Measurements from ENCODE around the gene EPHB1. TPM values are rescaled to one million over a fixed set of nuclear protein-coding genes. Genes with fewer than 3 reads are reported as not detected.

Gene EPHB1
- polyA plus RNA-seq, 1 of the 3 experiments (the other 2 are of a cell fraction), result 1.2 TPM

DNA sequence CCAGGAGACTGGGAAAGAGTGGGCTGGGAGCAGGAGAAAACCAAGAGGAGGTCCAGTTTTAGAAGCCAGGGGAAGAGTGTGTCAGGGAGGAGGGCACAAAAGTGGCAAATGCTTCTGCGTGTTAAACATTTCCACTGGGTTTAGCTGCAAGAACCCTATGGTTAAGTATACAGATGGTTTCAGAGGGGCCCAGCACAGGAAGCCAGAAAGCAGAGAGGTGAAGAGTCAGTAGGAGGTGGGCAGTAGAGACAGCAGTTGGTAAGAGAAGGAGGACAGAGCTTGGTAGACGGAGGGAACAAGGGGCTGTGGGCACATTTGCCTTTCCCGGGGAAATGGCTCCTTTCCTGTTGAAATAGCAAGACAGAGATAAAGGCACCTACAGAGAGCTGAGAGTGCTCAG is 133.8 kb downstream of the EPHB1 start:
- Histone ChIP-seq H4K20me1 (ENCODE audit: insufficient read depth) (no peaks in the 10 kb centered on the region), H3K36me3 (replicated peaks in 1 of 2; ENCODE audit: control insufficient read depth in 1 of 2, insufficient read depth in 2 of 2, low read length in 1 of 2) (no peaks in the 10 kb centered on the region), H3K4me1 (ENCODE audit: control insufficient read depth in 1 of 2, insufficient read depth in 2 of 2, low read depth in 1 of 2, low read length in 1 of 2) (no peaks in the 10 kb centered on the region), H3K27me3 (ENCODE audit: insufficient read depth) (no peaks in the 10 kb centered on the region), H3K4me3 (ENCODE audit: low read depth in 2 of 2, low read length in 1 of 2) (no peak overlapping the region), H3K9me2 (no peaks in the 10 kb centered on the region), H3K79me2 (ENCODE audit: insufficient read depth) (no peaks in the 10 kb centered on the region), H2AFZ (ENCODE audit: low read depth) (no peak overlapping the region), H3K9me3 (0 out of 2 replicates have a peak, but pooled peaks cover 4% of the 10 kb centered on the region), H3K4me2 (no peak overlapping the region), H3K9ac (no peak overlapping the region), H3F3A (replicated peaks; ENCODE audit: insufficient read depth) (no peaks in the 10 kb centered on the region), H3K27ac (ENCODE audit: low read depth in 2 of 2, low read length in 1 of 2) (no peak overlapping the region)
- WGBS (ENCODE audit: low lambda C conversion rate), result 65% methylated on average over 3 of the region's 3 CpGs
- no peak for DNase-seq
- TF ChIP-seq RCOR1 (IDR thresholded peaks at IDR 0.05; ENCODE audit: low read length), result no peak
- no peak for TF ChIP-seq EP300 (IDR thresholded peaks at IDR 0.05; ENCODE audit: borderline replicate concordance in 1 of 2, low read depth in 1 of 2, low read length in 1 of 2)
- no peak for TF ChIP-seq GATA2 (CRISPR knock-in tag; IDR thresholded peaks at IDR 0.05)
- TF ChIP-seq, protein P1, sequence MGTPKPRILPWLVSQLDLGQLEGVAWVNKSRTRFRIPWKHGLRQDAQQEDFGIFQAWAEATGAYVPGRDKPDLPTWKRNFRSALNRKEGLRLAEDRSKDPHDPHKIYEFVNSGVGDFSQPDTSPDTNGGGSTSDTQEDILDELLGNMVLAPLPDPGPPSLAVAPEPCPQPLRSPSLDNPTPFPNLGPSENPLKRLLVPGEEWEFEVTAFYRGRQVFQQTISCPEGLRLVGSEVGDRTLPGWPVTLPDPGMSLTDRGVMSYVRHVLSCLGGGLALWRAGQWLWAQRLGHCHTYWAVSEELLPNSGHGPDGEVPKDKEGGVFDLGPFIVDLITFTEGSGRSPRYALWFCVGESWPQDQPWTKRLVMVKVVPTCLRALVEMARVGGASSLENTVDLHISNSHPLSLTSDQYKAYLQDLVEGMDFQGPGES (IDR thresholded peaks at IDR 0.05; ENCODE audit: low read depth, low read length), result no peak
- no peak for TF ChIP-seq SIN3A (IDR thresholded peaks at IDR 0.05; ENCODE audit: borderline replicate concordance, low read depth, low read length)
- no peak for TF ChIP-seq SMC3 (IDR thresholded peaks at IDR 0.05; ENCODE audit: low read depth, low read length)
- no peak for TF ChIP-seq FOXJ3 (CRISPR knock-in tag; IDR thresholded peaks at IDR 0.05)
- TF ChIP-seq RAD21 (IDR thresholded peaks at IDR 0.05; ENCODE audit: low read length), result no peak
- POLR2A ChIA-PET, result no interaction called here
- CTCF ChIA-PET, result no interaction called here

DNA sequence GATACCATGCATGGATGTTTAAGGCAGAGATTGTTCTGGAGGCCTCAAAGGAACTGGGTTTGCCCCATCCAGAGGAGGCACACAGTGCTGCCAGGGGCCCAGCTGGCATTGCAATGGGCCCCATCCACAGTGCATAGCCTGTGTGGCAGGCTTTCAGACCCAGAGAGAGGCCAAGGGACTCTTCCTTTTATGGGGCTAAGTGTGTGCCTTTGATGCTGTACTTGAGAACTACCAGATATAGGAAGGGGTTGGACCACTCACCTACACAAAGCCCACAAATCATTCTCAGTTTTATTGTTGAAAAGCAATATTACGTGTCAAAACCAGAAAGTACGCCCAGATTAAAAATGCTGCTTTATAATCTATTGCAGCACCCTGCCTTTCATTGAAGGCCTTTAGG is 134.9 kb downstream of the EPHB1 start:
- Histone ChIP-seq H3K9me2 (no peaks in the 10 kb centered on the region), H3K4me1 (ENCODE audit: control insufficient read depth in 1 of 2, insufficient read depth in 2 of 2, low read depth in 1 of 2, low read length in 1 of 2) (no peaks in the 10 kb centered on the region; a peak in 1 of 4 replicates), H3K4me2 (no peak overlapping the region), H3K27me3 (ENCODE audit: insufficient read depth) (no peaks in the 10 kb centered on the region), H3K4me3 (ENCODE audit: low read depth in 2 of 2, low read length in 1 of 2) (no peak overlapping the region), H3F3A (replicated peaks; ENCODE audit: insufficient read depth) (no peaks in the 10 kb centered on the region), H3K27ac (ENCODE audit: low read depth in 2 of 2, low read length in 1 of 2) (no peak overlapping the region), H3K9me3 (no peaks in the 10 kb centered on the region), H2AFZ (ENCODE audit: low read depth) (no peak overlapping the region), H4K20me1 (ENCODE audit: insufficient read depth) (no peaks in the 10 kb centered on the region), H3K79me2 (ENCODE audit: insufficient read depth) (no peaks in the 10 kb centered on the region), H3K36me3 (replicated peaks in 1 of 2; ENCODE audit: control insufficient read depth in 1 of 2, insufficient read depth in 2 of 2, low read length in 1 of 2) (no peaks in the 10 kb centered on the region), H3K9ac (no peak overlapping the region)
- WGBS (ENCODE audit: low lambda C conversion rate), result 82% methylated on average over 2 of the region's 2 CpGs
- DNase-seq, result no peak
- TF ChIP-seq NFIC (IDR thresholded peaks at IDR 0.05; ENCODE audit: borderline replicate concordance), result no peak
- no peak for TF ChIP-seq JUND (IDR thresholded peaks at IDR 0.05)
- no peak for TF ChIP-seq MXI1 (IDR thresholded peaks at IDR 0.05; ENCODE audit: low read depth, low read length)
- ChIA-PET POLR2A (no interaction called here), CTCF (no interaction called here)

DNA sequence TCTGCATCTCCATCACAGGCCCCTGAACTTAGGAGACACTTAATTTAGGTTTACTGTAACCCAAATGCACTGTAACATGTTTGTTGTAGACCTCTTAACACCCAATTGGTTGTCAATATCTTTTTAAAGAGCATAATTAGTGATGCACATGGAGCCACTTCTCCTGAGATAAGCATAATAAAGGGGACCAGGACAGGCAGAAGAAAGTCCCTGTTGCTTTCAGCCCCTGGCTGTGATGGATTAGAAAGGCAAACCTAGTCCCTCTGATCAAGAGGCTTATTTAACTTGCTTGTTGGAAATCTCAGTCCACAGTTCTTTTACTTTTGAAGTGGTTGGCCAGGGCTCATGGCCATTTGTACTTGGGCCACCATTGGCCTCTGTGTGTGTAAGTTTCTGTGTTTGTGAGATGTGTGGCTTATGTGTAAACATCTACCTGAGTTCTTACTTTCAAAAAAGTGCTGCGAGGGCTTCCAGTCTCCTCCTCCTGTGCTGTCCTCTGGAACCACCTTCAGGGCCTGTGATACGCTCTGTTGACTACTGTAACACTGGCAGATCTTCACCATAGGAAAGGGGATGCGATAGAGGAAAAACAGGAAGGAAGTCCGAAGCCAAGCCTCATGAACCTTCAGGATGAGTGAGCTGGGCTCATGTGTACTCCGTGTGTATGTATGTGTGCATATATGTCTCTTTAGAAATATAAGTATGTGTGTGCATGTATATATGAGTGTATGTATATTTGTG is 136.2 kb downstream of the EPHB1 start:
- H3K36me3 ChIP-seq (replicated peaks in 1 of 2; ENCODE audit: control insufficient read depth in 1 of 2, insufficient read depth in 2 of 2, low read length in 1 of 2), result no peaks in the 10 kb centered on the region
- POLR2A ChIA-PET, result no interaction called here
- 55% methylated on average over 5 of the region's 5 CpGs for WGBS (ENCODE audit: low lambda C conversion rate)
- TF ChIP-seq FOSL2 (IDR thresholded peaks at IDR 0.05; ENCODE audit: borderline replicate concordance, low read depth), result no peak
- TF ChIP-seq, protein P2, sequence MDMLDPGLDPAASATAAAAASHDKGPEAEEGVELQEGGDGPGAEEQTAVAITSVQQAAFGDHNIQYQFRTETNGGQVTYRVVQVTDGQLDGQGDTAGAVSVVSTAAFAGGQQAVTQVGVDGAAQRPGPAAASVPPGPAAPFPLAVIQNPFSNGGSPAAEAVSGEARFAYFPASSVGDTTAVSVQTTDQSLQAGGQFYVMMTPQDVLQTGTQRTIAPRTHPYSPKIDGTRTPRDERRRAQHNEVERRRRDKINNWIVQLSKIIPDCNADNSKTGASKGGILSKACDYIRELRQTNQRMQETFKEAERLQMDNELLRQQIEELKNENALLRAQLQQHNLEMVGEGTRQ (IDR thresholded peaks at IDR 0.05; ENCODE audit: borderline replicate concordance, low read depth, low read length), result no peak
- TF ChIP-seq FOXJ3 (CRISPR knock-in tag; IDR thresholded peaks at IDR 0.05), result no peak
- TF ChIP-seq TCF12 (IDR thresholded peaks at IDR 0.05), result no peak
- TF ChIP-seq EP300 (IDR thresholded peaks at IDR 0.05; ENCODE audit: borderline replicate concordance in 1 of 2, low read depth in 1 of 2, low read length in 1 of 2), result no peak
- no peak for TF ChIP-seq GABPA (IDR thresholded peaks at IDR 0.05; ENCODE audit: low read depth)
- no peak for TF ChIP-seq FOXM1 (IDR thresholded peaks at IDR 0.05; ENCODE audit: low read depth)
- TF ChIP-seq, protein P3, sequence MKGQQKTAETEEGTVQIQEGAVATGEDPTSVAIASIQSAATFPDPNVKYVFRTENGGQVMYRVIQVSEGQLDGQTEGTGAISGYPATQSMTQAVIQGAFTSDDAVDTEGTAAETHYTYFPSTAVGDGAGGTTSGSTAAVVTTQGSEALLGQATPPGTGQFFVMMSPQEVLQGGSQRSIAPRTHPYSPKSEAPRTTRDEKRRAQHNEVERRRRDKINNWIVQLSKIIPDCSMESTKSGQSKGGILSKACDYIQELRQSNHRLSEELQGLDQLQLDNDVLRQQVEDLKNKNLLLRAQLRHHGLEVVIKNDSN (IDR thresholded peaks at IDR 0.05; ENCODE audit: borderline replicate concordance, low read depth), result no peak
- TF ChIP-seq YY1 (IDR thresholded peaks at IDR 0.05; ENCODE audit: low read depth), result no peak
- TF ChIP-seq, protein P1 (IDR thresholded peaks at IDR 0.05; ENCODE audit: low read depth, low read length), result no peak
- no peak for TF ChIP-seq CHD2 (IDR thresholded peaks at IDR 0.05; ENCODE audit: low read length, partially characterized antibody)
- no peak for TF ChIP-seq MXI1 (IDR thresholded peaks at IDR 0.05; ENCODE audit: low read depth, low read length)

More for the DNA sequence above, 136.2 kb downstream of the EPHB1 start:
- no peak overlapping the region for H3K4me3 ChIP-seq (ENCODE audit: low read depth in 2 of 2, low read length in 1 of 2)
- no peaks in the 10 kb centered on the region; a peak in 1 of 4 replicates for H3K4me1 ChIP-seq (ENCODE audit: control insufficient read depth in 1 of 2, insufficient read depth in 2 of 2, low read depth in 1 of 2, low read length in 1 of 2)
- H3K9me2 ChIP-seq, result no peaks in the 10 kb centered on the region
- H3K79me2 ChIP-seq (ENCODE audit: insufficient read depth), result no peaks in the 10 kb centered on the region
- H2AFZ ChIP-seq (ENCODE audit: low read depth), result no peak overlapping the region
- H3K9ac ChIP-seq, result no peak overlapping the region
- no peaks in the 10 kb centered on the region for H3K9me3 ChIP-seq
- H4K20me1 ChIP-seq (ENCODE audit: insufficient read depth), result no peaks in the 10 kb centered on the region
- no peaks in the 10 kb centered on the region for H3F3A ChIP-seq (replicated peaks; ENCODE audit: insufficient read depth)
- H3K4me2 ChIP-seq, result no peak overlapping the region
- H3K27ac ChIP-seq (ENCODE audit: low read depth in 2 of 2, low read length in 1 of 2), result no peak overlapping the region
- CTCF ChIA-PET, result no interaction called here
- no peak for DNase-seq
- H3K27me3 ChIP-seq (ENCODE audit: insufficient read depth), result no peaks in the 10 kb centered on the region
